Measurements from ENCODE around the gene RHBDF1. TPM values are rescaled to one million over a fixed set of nuclear protein-coding genes. Genes with fewer than 3 reads are reported as not detected.
A peak's percentile ranks its signal among the peaks of the same experiment; 100 is the strongest.
"Not testable (repeated sequence)": the region's sequence is repeated elsewhere in the genome, so short reads cannot be mapped to it uniquely, and the experiment has no call there.

Gene RHBDF1
- total RNA-seq, 3 donors from 2014 or later, result 27.2 to 39.2 (median 36.9) TPM

DNA sequence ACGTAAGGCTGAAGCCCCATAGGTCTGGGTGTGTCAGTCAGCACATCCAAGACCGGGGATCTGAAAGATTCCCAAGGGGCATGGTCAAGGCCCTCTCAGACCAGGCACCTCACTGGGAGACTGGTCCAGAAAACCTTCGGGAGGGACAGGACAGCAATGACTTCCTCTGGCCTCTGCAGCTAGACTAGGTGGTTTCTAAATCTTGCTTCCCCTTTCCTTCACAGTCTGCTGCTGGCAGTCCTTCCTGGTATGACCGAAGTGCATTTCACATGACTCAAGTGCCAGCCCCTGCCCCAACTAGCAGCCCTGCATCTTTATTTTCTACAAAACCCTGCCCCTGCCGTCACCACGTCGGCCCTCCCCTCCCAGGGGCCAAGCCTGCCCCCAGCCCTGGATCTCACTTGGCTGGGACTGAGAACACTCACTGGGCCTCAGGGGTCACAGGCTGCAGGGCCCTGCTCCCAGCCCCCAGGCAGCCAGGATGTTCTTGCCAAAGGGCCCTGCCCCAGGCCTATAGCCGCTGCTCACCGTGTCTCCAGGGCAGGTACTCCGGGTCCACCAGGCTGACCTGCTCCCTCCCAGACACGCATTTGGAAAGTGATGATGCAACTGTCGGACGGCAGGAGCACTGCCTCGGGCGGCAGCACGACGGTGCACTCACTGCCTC lies 37.3 kb downstream of the RHBDF1 start:
- peak in 1 of 3 donors; percentile 58 for DNase-seq
- intact Hi-C loops (cut with DNase I, micrococcal nuclease), result no loop called here
- Histone ChIP-seq H3K9me3 (no peaks in the 10 kb centered on the region), H3K4me1 (ENCODE audit: low read depth) (peaks cover 5% of the 10 kb centered on the region), H3K4me3 (no peak overlapping the region), H3K36me3 (ENCODE audit: low read depth) (no peaks in the 10 kb centered on the region)
- TF ChIP-seq, protein P1, sequence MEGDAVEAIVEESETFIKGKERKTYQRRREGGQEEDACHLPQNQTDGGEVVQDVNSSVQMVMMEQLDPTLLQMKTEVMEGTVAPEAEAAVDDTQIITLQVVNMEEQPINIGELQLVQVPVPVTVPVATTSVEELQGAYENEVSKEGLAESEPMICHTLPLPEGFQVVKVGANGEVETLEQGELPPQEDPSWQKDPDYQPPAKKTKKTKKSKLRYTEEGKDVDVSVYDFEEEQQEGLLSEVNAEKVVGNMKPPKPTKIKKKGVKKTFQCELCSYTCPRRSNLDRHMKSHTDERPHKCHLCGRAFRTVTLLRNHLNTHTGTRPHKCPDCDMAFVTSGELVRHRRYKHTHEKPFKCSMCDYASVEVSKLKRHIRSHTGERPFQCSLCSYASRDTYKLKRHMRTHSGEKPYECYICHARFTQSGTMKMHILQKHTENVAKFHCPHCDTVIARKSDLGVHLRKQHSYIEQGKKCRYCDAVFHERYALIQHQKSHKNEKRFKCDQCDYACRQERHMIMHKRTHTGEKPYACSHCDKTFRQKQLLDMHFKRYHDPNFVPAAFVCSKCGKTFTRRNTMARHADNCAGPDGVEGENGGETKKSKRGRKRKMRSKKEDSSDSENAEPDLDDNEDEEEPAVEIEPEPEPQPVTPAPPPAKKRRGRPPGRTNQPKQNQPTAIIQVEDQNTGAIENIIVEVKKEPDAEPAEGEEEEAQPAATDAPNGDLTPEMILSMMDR (IDR thresholded peaks at IDR 0.05), result no peak
- ATAC-seq, result peak; percentile 42

DNA sequence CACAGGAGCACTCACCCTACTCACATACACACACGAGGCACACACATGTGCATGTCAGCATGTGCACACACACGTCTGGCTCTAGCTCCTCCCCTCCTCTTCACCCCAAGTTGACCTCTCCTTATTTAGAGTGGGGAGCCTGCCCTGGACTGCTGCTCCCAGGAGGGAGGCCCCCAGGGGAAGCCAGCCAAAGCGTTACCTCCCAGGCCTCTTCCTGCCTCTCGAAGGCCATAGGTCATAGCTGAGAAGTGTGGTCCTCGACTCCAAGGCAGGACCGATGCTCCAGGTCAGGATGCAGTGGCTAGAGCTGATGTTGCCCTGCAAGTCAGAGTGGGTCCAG lies 37.8 kb downstream of the RHBDF1 start:
- DNase-seq (peak in 1 of 3 donors; percentile 45), ATAC-seq (no peak)
- Histone ChIP-seq H3K4me1 (ENCODE audit: low read depth) (peaks cover 5% of the 10 kb centered on the region), H3K4me3 (no peak overlapping the region), H3K36me3 (ENCODE audit: low read depth) (no peaks in the 10 kb centered on the region), H3K9me3 (no peaks in the 10 kb centered on the region)
- intact Hi-C loops (cut with DNase I, micrococcal nuclease), result no loop called here
- TF ChIP-seq, protein P1 (IDR thresholded peaks at IDR 0.05), result no peak

- H3K4me1 ChIP-seq (ENCODE audit: low read depth), result peaks cover 5% of the 10 kb centered on the region
- ATAC-seq (no peak), DNase-seq (peak in 1 of 3 donors; percentile 46)
- intact Hi-C loops (cut with DNase I, micrococcal nuclease), result no loop called here
- TF ChIP-seq, protein P1 (IDR thresholded peaks at IDR 0.05), result no peak
- no peaks in the 10 kb centered on the region for H3K9me3 ChIP-seq
- no peaks in the 10 kb centered on the region for H3K36me3 ChIP-seq (ENCODE audit: low read depth)
- no peak overlapping the region for H3K4me3 ChIP-seq
Measured at GRCh38 chr16:33877-34647, 38.4 kb downstream of the RHBDF1 start.

GRCh38 chr16:33154-33876 lies 39.1 kb downstream of the RHBDF1 start:
- H3K4me1 ChIP-seq (ENCODE audit: low read depth); H3K36me3 ChIP-seq (ENCODE audit: low read depth); ATAC-seq; DNase-seq; H3K4me3 ChIP-seq; H3K9me3 ChIP-seq; intact Hi-C loops (cut with DNase I, micrococcal nuclease): not testable (repeated sequence)

- H3K4me3 ChIP-seq; H3K36me3 ChIP-seq (ENCODE audit: low read depth); ATAC-seq; H3K9me3 ChIP-seq; DNase-seq; H3K4me1 ChIP-seq (ENCODE audit: low read depth); intact Hi-C loops (cut with DNase I, micrococcal nuclease): not testable (repeated sequence)
Measured at GRCh38 chr16:30627-31026, 41.8 kb downstream of the RHBDF1 start.

DNA sequence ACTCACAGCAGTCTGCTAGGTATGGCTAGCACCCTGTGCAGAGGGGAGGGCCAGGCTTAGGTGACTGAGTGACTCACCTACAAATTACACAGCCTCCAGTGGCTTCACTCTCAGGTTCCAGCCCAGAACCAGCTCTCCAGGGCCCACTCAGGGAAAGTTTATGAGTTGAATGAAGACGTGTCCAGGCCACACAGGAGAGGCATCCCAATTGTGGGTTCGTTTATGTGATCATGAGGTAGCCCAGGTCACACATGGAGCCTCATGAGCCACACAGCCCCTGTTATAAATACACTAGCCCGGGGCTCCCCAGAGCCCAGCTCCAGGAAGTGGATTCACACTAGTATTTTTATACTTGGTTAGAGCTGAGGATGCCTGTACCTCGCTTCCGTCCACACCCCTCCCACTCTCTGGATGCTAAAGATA lies 46.5 kb downstream of the RHBDF1 start:
- ATAC-seq, result peak; percentile 41
- intact Hi-C loops (cut with DNase I, micrococcal nuclease); DNase-seq: not testable (repeated sequence)

GRCh38 chr16:24151-24550 lies 48.3 kb downstream of the RHBDF1 start:
- DNase-seq, result peak in 1 of 3 donors; percentile 39
- H3K4me3 ChIP-seq; H3K9me3 ChIP-seq; H3K36me3 ChIP-seq (ENCODE audit: low read depth); intact Hi-C loops (cut with DNase I, micrococcal nuclease); ATAC-seq; H3K4me1 ChIP-seq (ENCODE audit: low read depth): not testable (repeated sequence)

More for the DNA sequence above, 46.5 kb downstream of the RHBDF1 start:
- not testable (repeated sequence) for H3K4me3 ChIP-seq; H3K9me3 ChIP-seq; H3K4me1 ChIP-seq (ENCODE audit: low read depth); H3K36me3 ChIP-seq (ENCODE audit: low read depth)

- H3K9me3 ChIP-seq; H3K4me3 ChIP-seq; intact Hi-C loops (cut with DNase I, micrococcal nuclease); ATAC-seq; H3K4me1 ChIP-seq (ENCODE audit: low read depth); H3K36me3 ChIP-seq (ENCODE audit: low read depth): not testable (repeated sequence)
- peak in 1 of 3 donors; percentile 42 for DNase-seq
Measured at GRCh38 chr16:20886-21285, 51.5 kb downstream of the RHBDF1 start.

DNA sequence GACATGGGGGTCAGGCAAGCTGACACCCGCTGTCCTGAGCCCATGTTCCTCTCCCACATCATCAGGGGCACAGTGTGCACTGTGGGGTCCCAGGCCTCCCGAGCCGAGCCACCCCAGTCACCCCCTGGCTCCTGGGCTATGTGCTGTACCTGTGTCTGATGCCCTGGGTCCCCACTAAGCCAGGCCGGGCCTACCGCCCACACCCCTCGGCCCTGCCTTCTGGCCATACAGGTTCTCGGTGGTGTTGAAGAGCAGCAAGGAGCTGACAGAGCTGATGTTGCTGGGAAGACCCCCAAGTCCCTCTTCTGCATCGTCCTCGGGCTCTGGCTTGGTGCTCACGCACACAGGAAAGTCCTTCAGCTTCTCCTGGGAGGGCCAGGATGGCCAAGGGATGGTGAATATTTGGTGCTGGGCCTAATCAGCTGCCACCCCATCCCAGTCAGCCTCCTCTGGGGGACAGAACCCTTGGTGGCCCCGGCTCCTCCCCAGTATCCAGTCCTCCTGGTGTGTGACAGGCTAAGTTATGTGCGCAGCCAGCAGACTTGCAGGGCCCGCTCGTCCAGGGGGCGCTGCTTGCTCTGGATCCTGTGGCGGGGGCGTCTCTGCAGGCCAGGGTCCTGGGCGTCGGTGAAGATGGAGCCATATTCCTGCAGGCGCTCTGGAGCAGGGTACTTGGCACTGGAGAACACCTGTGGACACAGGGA lies 55.2 kb downstream of the RHBDF1 start:
- H3K4me1 ChIP-seq (ENCODE audit: low read depth); H3K4me3 ChIP-seq; H3K36me3 ChIP-seq (ENCODE audit: low read depth); H3K9me3 ChIP-seq; intact Hi-C loops (cut with DNase I, micrococcal nuclease); ATAC-seq: not testable (repeated sequence)
- DNase-seq, result peak in 1 of 3 donors; percentile 28
